Osteocyte (in vitro differentiated cells): ENCODE data around the gene ALDH3B2. TPM values are rescaled to one million over a fixed set of nuclear protein-coding genes. Genes with fewer than 3 reads are reported as not detected.
"Not testable (repeated sequence)": the region's sequence is repeated elsewhere in the genome, so short reads cannot be mapped to it uniquely, and the experiment has no call there.

ENCODE experiments used
- DNase-seq: peaks from one replicate; pipeline ENCODE4 v3.0.0; 2021; ENCODE audit warnings: mixed read lengths; ENCODE audit not compliant: unreplicated experiment; ENCODE audit errors: extremely low spot score
- H3K27ac Mint-ChIP-seq: one replicate; pipeline ENCODE4 v1.8.0; 2021; ENCODE audit warnings: mild to moderate bottlenecking, mixed read lengths; ENCODE audit not compliant: unreplicated experiment
- H3K27me3 Mint-ChIP-seq: one replicate; pipeline ENCODE4 v1.8.0; 2021; ENCODE audit warnings: mixed read lengths; ENCODE audit not compliant: unreplicated experiment
- H3K36me3 Mint-ChIP-seq: one replicate; pipeline ENCODE4 v1.8.0; 2021; ENCODE audit warnings: mixed read lengths; ENCODE audit not compliant: unreplicated experiment
- H3K4me1 Mint-ChIP-seq: one replicate; pipeline ENCODE4 v1.8.0; 2021; ENCODE audit warnings: mixed read lengths; ENCODE audit not compliant: unreplicated experiment
- H3K4me3 Mint-ChIP-seq: one replicate; pipeline ENCODE4 v1.8.0; 2021; ENCODE audit warnings: mild to moderate bottlenecking, moderate library complexity, mixed read lengths; ENCODE audit not compliant: unreplicated experiment
- H3K9me3 Mint-ChIP-seq: one replicate; pipeline ENCODE4 v1.8.0; 2021; ENCODE audit warnings: mixed read lengths; ENCODE audit not compliant: unreplicated experiment
- total RNA-seq: library from RNA; stranded (reverse); gene quantifications from 2 replicates; pipeline ENCODE4 v1.2.1, GENCODE V29; 2021
- TF ChIP-seq, protein P1 (sequence below): fragments of 200-600 bp; sonication (generic); IDR thresholded peaks from 2 replicates; pipeline ENCODE4 v1.5.0; 2021; ENCODE audit warnings: antibody characterized with exemption, mild to moderate bottlenecking, moderate library complexity

Gene ALDH3B2
- total RNA-seq, 1 donor from 2014 or later: not detected

GRCh38 chr11:67639438-67639859 is 35.0 kb downstream of the ALDH3B2 start, which contains the start of gene TBX10:
TBX10 (minus strand) TSS chr11:67639763; CDS start chr11:67639472, 291 bp downstream.
- Mint-ChIP-seq H3K4me1 (no peaks in the 10 kb centered on the region), H3K4me3 (no peak within 1 kb of the TSS), H3K27ac (no peak within 1 kb of the TSS), H3K9me3 (no peaks in the 10 kb centered on the region), H3K27me3 (peaks cover 2% of the 10 kb centered on the region), H3K36me3 (no peaks in the 10 kb centered on the region)
- DNase-seq: no peak
- TF ChIP-seq, protein P1, sequence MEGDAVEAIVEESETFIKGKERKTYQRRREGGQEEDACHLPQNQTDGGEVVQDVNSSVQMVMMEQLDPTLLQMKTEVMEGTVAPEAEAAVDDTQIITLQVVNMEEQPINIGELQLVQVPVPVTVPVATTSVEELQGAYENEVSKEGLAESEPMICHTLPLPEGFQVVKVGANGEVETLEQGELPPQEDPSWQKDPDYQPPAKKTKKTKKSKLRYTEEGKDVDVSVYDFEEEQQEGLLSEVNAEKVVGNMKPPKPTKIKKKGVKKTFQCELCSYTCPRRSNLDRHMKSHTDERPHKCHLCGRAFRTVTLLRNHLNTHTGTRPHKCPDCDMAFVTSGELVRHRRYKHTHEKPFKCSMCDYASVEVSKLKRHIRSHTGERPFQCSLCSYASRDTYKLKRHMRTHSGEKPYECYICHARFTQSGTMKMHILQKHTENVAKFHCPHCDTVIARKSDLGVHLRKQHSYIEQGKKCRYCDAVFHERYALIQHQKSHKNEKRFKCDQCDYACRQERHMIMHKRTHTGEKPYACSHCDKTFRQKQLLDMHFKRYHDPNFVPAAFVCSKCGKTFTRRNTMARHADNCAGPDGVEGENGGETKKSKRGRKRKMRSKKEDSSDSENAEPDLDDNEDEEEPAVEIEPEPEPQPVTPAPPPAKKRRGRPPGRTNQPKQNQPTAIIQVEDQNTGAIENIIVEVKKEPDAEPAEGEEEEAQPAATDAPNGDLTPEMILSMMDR: no peak

GRCh38 chr11:67638535-67639437 is 35.6 kb downstream of the ALDH3B2 start:
- Mint-ChIP-seq H3K4me1 (no peaks in the 10 kb centered on the region), H3K36me3 (no peaks in the 10 kb centered on the region), H3K27ac (no peak overlapping the region), H3K4me3 (no peak overlapping the region), H3K9me3 (no peaks in the 10 kb centered on the region), H3K27me3 (peaks cover 2% of the 10 kb centered on the region)
- TF ChIP-seq, protein P1: no peak
- peak; percentile 80 for DNase-seq

DNA sequence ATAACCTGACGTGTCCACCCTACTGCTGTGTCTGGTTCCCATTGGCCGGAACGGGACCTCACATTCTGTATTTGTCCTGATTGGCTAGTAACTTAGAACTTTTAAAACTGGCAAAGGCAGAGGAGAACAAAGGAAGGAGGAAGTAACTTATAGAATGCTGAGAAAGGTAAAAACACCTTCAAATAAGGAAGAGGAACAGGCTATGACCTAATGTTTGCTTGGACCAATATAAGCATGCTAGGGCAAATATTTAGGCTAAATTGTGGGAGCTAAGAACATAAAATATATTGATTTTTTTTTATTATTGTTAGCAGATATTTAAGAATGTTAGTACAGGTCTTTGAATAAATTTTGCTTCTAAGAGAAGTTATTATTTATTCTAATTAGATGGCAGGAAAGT is 37.0 kb downstream of the ALDH3B2 start:
- H3K9me3 Mint-ChIP-seq, H3K4me1 Mint-ChIP-seq, H3K36me3 Mint-ChIP-seq, DNase-seq, H3K27ac Mint-ChIP-seq, H3K4me3 Mint-ChIP-seq, H3K27me3 Mint-ChIP-seq: not testable (repeated sequence)

DNA sequence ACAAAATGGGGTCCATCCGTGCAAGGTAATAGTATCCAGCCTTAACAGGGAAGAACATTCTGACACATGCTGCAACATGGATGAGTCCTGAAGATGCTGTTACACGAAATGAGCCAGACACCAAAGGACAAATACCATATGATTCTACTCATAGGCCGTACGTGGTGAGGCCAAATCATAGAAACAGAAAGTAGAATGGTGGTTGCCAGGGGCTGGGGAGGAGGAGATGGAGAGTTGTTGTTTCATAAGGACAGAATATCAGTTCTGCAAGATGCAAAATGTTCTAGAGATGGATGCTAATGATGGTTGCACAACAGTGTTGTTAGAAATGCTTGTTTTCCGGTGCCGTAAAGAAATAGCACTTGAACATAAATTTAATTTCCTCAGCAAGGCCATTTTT is 37.5 kb downstream of the ALDH3B2 start:
- Mint-ChIP-seq H3K4me1 (no peaks in the 10 kb centered on the region), H3K27me3 (peaks cover 2% of the 10 kb centered on the region)

DNA sequence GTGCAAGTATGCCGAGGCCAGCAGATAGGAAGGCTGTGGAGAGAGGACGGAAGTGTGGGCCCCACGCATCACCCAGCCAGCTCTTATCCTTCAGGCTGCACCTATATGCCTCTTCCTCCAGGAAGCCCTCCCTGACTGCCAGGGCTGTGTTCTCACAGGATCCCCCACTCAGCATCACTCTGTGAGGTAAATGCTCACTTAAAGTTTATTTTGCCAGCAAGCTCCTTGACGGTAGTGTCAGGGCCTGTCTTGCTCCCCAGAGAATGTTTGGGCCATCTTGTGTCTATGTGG is 39.2 kb downstream of the ALDH3B2 start:
- Mint-ChIP-seq H3K4me3 (no peak overlapping the region), H3K36me3 (no peaks in the 10 kb centered on the region), H3K27me3 (peaks cover 2% of the 10 kb centered on the region), H3K27ac (no peak overlapping the region), H3K9me3 (no peaks in the 10 kb centered on the region), H3K4me1 (peaks cover 6% of the 10 kb centered on the region)
- TF ChIP-seq, protein P1: no peak
- no peak for DNase-seq

More for the DNA sequence above, 37.5 kb downstream of the ALDH3B2 start:
- TF ChIP-seq, protein P1: no peak
- Mint-ChIP-seq H3K9me3 (no peaks in the 10 kb centered on the region), H3K36me3 (no peaks in the 10 kb centered on the region), H3K27ac (no peak overlapping the region), H3K4me3 (no peak overlapping the region)
- no peak for DNase-seq
